GM12878 (cell line): ENCODE results near the gene OTUD5. TPM values are rescaled to one million over a fixed set of nuclear protein-coding genes. Genes with fewer than 3 reads are reported as not detected.

ENCODE experiments used
- ATAC-seq: fragments of 200-7000 bp; cut with Tn5 transposase; 3 replicates; pipeline ENCODE4 v1.9.1; 2020; ENCODE audit warnings: mild to moderate bottlenecking, moderate library complexity
- BruUV-seq: library from RNA; stranded (reverse); fragments of 400-500 nt; replicated peaks from 2 replicates; lab custom pipeline; 2021; lab: Mats Ljungman, UMichigan
- CTCF ChIA-PET: fragments of 300-600 bp; sonication (Branson Sonifier 250); formaldehyde crosslinking; extraction: SDS; loops from one replicate; lab custom pipeline; 2021; ENCODE audit warnings: inconsistent platforms; lab: Yijun Ruan, JAX
- POLR2A ChIA-PET: fragments of 350-600 bp; formaldehyde crosslinking; extraction: SDS; loops from one replicate; lab custom pipeline; 2021; ENCODE audit warnings: inconsistent platforms; lab: Charles Lee
- RAD21 ChIA-PET: fragments of 300-600 bp; sonication (Branson Sonifier 250); formaldehyde crosslinking; loops from one replicate; lab custom pipeline; 2023; ENCODE audit warnings: antibody characterized with exemption; ENCODE audit not compliant: unreplicated experiment; lab: Charles Lee
- SMC1A ChIA-PET: fragments of 300-600 bp; sonication (Branson Sonifier 250); formaldehyde crosslinking; loops from one replicate; lab custom pipeline; 2023; ENCODE audit not compliant: unreplicated experiment, uncharacterized antibody; lab: Charles Lee
- DNase-seq: peaks from one replicate; pipeline ENCODE4 v3.0.0-alpha.2; 2011; ENCODE audit warnings: low read depth, low spot score
- FAIRE-seq: peaks from 3 replicates; lab custom pipeline; 2011; peaks lifted over from hg19 to GRCh38; lab: Jason Lieb, UNC
- H2AFZ ChIP-seq: 2 replicates; pipeline ENCODE4 v1.6.0; 2011; ENCODE audit warnings: low read depth, low read length, control low read depth; ENCODE audit not compliant: control insufficient read depth
- H3K27ac ChIP-seq: 2 replicates; pipeline ENCODE4 v1.5.1; 2011; ENCODE audit warnings: control low read depth; ENCODE audit not compliant: control insufficient read depth, insufficient read depth
- H3K27me3 ChIP-seq, 2 experiments: replicated peaks in 1 of 2; 2 replicates each; pipeline versions ENCODE4 v1.6.0 to v1.6.1; 2011; ENCODE audit warnings: low read length in 1 of 2; ENCODE audit not compliant: control insufficient read depth in 2 of 2, insufficient read depth in 2 of 2
- H3K36me3 ChIP-seq, 2 experiments: 2 replicates each; pipeline ENCODE4 v1.5.1; 2011; ENCODE audit warnings: low read length in 1 of 2; ENCODE audit not compliant: control insufficient read depth in 2 of 2, insufficient read depth in 2 of 2
- H3K4me1 ChIP-seq: 2 replicates; pipeline ENCODE4 v1.6.1; 2011; ENCODE audit warnings: mild to moderate bottlenecking, low read length, moderate library complexity, mixed read lengths; ENCODE audit not compliant: control insufficient read depth, insufficient read depth
- H3K4me2 ChIP-seq: 2 replicates; pipeline ENCODE4 v1.6.0; 2011; ENCODE audit warnings: control low read depth; ENCODE audit not compliant: control insufficient read depth, insufficient read depth
- H3K4me3 ChIP-seq: fragments of 200-600 bp; sonication (generic); 2 replicates; pipeline ENCODE4 v1.5.1; 2016
- H3K79me2 ChIP-seq: 2 replicates; pipeline ENCODE4 v1.6.0; 2011; ENCODE audit warnings: low read length; ENCODE audit not compliant: control insufficient read depth, insufficient read depth
- H3K9ac ChIP-seq: 2 replicates; pipeline ENCODE4 v1.8.0; 2011; ENCODE audit warnings: low read length, control low read depth, mixed read lengths; ENCODE audit not compliant: control insufficient read depth, insufficient read depth
- H3K9me3 ChIP-seq: replicated peaks from 3 replicates; pipeline ENCODE4 v1.5.1; 2011; ENCODE audit warnings: mild to moderate bottlenecking, low read length; ENCODE audit not compliant: control insufficient read depth, insufficient read depth
- H4K20me1 ChIP-seq: 2 replicates; pipeline ENCODE4 v1.6.0; 2011; ENCODE audit not compliant: control insufficient read depth, insufficient read depth
- ATF2 ChIP-seq: IDR thresholded peaks from 2 replicates; pipeline ENCODE4 v1.6.1; 2012; ENCODE audit warnings: low read length, inconsistent platforms
- ATF7 ChIP-seq: fragments of 450-650 bp; IDR thresholded peaks from 2 replicates; pipeline ENCODE4 v1.6.1; 2016; ENCODE audit warnings: low read depth, mild to moderate bottlenecking
- CEBPZ ChIP-seq: fragments of 150-350 bp; IDR thresholded peaks from 2 replicates; pipeline ENCODE4 v1.6.1; 2016; ENCODE audit warnings: low read depth, low read length
- CREB1 ChIP-seq: IDR thresholded peaks from 2 replicates; pipeline ENCODE4 v1.6.1; 2012; ENCODE audit warnings: low read depth, mild to moderate bottlenecking, inconsistent platforms
- REST ChIP-seq: IDR thresholded peaks from 2 replicates; pipeline ENCODE4 v1.6.1; 2012; ENCODE audit warnings: mild to moderate bottlenecking, low read depth, low read length
- SIX5 ChIP-seq: IDR thresholded peaks from 2 replicates; pipeline ENCODE4 v1.6.1; 2011; ENCODE audit warnings: mild to moderate bottlenecking, low read depth, low read length, moderate library complexity; ENCODE audit not compliant: severe bottlenecking
- SP1 ChIP-seq: IDR thresholded peaks from one replicate; pipeline ENCODE4 v1.6.1; 2011; ENCODE audit warnings: low read depth, low read length
- SPI1 ChIP-seq: IDR thresholded peaks from 2 replicates; pipeline ENCODE4 v1.6.1; 2011; ENCODE audit warnings: low read depth, mild to moderate bottlenecking, low read length, moderate library complexity, borderline replicate concordance; ENCODE audit not compliant: insufficient read depth
- ZNF687 ChIP-seq: fragments of 450-650 bp; IDR thresholded peaks from 2 replicates; pipeline ENCODE4 v1.6.1; 2017; ENCODE audit warnings: mild to moderate bottlenecking, moderate library complexity
- ZSCAN29 ChIP-seq: fragments of 450-650 bp; IDR thresholded peaks from 2 replicates; pipeline ENCODE4 v1.6.1; 2017; ENCODE audit warnings: mild to moderate bottlenecking, moderate library complexity
- WGBS: methylation state at CpG from one replicate; pipeline ENCODE4 v1.1.6; 2016; ENCODE audit warnings: low lambda C conversion rate; ENCODE audit not compliant: insufficient replicate concordance, insufficient coverage; ENCODE audit errors: missing lambda C conversion rate; 5-methylcytosine and 5-hydroxymethylcytosine counted together
- in situ Hi-C: fragments of 300-500 bp; cut with MboI; formaldehyde crosslinking; loops from 9 replicates; pipeline ENCODE4 v1.14.3; 2018; ENCODE audit warnings: mixed read lengths
- intact Hi-C: fragments of 100-400 bp; cut with micrococcal nuclease; formaldehyde crosslinking; loops from one replicate; pipeline ENCODE4 v1.14.2; 2022; ENCODE audit not compliant: unreplicated experiment
- polyA plus RNA-seq, 11 experiments: library from polyadenylated mRNA; depleted of rRNA in 4 of 11; unstranded in 6 of 11; stranded (reverse) in 5 of 11; fragments of >200 nt; fragmentation: Nextera tagmentation in 4 of 11; fragmentation: Illumina TruSeq in 1 of 11; extraction: Ambion mirVana in 4 of 11; extraction: Trizol in 1 of 11; gene quantifications; 1 replicate in 1 of 11; 2 replicates in 10 of 11; pipeline versions ENCODE4 v1.2.1 to v1.2.3, GENCODE V29; 2011 to 2016; ENCODE audit warnings: inconsistent platforms in 2 of 11, missing spikeins in 2 of 11, low read depth in 1 of 11
- total RNA-seq, 4 experiments: library from RNA; depleted of rRNA in 3 of 4; stranded (reverse); fragments of >200 nt in 3 of 4; fragmentation: Illumina TruSeq in 1 of 4; extraction: Trizol in 1 of 4; gene quantifications; 2 replicates each; pipeline versions ENCODE4 v1.2.1 to v1.2.3, GENCODE V29; 2013 to 2021

OTUD5 gene
- total and polyA plus RNA-seq, 10 of the 15 experiments (the other 5 are each of a cell fraction or from before 2014, with no cell fraction given) = 2.0 to 50.3 (median 22.7) TPM

- no peak for TF ChIP-seq REST
- no peak for TF ChIP-seq CEBPZ
- TF ChIP-seq CREB1 = no peak
- no peak for TF ChIP-seq ZSCAN29
Measured at GRCh38 chrX:48976086-48976485, 18.7 kb upstream of the OTUD5 start (continued).

- Histone ChIP-seq H3K4me2 (no peak overlapping the region), H3K79me2 (no peaks in the 10 kb centered on the region), H3K4me1 (peaks cover 5% of the 10 kb centered on the region), H3K9me3 (no peaks in the 10 kb centered on the region), H3K27ac (no peak overlapping the region), H3K4me3 (no peak overlapping the region), H3K9ac (no peak overlapping the region), H4K20me1 (no peaks in the 10 kb centered on the region), H3K36me3 (no peaks in the 10 kb centered on the region; a peak in 3 of 4 replicates), H3K27me3 (no peaks in the 10 kb centered on the region), H2AFZ (no peak overlapping the region)
- WGBS = 58% methylated on average over 5 of the region's 5 CpGs
- intact Hi-C loops (no loop called here), in situ Hi-C loops (no loop called here)
- ATAC-seq = no peak
- CTCF ChIA-PET = interaction anchor here (1.1 kb wide), 1 partner anchor 67 kb away, joined by 3 read pairs; no protein-coding TSS in a partner anchor
- FAIRE-seq = no peak
- SMC1A ChIA-PET = no interaction called here
- no peak for DNase-seq
- BruUV-seq = no TSS peak
- POLR2A ChIA-PET = interaction anchor here (0.7 kb wide), 1 partner anchor 34 kb away, joined by 8 read pairs; no protein-coding TSS in a partner anchor
- RAD21 ChIA-PET = no interaction called here
- TF ChIP-seq SIX5 (no peak), SP1 (no peak), ATF2 (no peak), ZNF687 (no peak), SPI1 (no peak), ATF7 (no peak)
Measured at GRCh38 chrX:48975541-48975940, 18.1 kb upstream of the OTUD5 start.
